Measurements from ENCODE around the gene GRHPR.
"Not testable (repeated sequence)": the region's sequence is repeated elsewhere in the genome, so short reads cannot be mapped to it uniquely, and the experiment has no call there.

The GRHPR gene

GRCh38 chr9:37424204-37424685 is 1.7 kb downstream of the GRHPR start:
- DNase-seq: no peak

DNA sequence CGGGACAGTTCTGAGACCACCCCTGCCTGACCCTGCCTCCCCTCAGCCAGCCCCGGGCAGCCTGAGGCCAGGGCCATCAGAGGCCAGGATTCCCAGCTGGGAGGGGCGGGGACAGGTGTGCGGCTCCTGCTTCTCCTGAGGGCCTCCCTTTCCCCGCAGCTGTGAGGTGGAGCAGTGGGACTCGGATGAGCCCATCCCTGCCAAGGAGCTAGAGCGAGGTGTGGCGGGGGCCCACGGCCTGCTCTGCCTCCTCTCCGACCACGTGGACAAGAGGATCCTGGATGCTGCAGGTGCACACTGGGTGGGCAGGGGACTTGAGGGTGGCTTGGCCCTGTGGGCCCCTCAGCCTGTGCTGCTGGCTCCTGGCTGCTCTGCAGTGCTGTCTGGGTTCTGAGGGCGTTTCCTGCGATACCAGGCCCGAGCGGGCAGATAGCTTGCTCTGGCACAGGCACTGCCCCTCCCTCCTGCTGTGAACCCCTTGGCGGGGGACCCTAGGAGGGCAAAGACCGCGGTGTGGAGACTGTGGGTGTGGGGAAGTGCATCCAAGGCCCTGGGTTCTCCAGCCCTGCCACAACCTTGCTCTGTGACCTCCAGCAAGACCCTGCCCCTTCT is 2.3 kb downstream of the GRHPR start:
- DNase-seq: no peak

DNA sequence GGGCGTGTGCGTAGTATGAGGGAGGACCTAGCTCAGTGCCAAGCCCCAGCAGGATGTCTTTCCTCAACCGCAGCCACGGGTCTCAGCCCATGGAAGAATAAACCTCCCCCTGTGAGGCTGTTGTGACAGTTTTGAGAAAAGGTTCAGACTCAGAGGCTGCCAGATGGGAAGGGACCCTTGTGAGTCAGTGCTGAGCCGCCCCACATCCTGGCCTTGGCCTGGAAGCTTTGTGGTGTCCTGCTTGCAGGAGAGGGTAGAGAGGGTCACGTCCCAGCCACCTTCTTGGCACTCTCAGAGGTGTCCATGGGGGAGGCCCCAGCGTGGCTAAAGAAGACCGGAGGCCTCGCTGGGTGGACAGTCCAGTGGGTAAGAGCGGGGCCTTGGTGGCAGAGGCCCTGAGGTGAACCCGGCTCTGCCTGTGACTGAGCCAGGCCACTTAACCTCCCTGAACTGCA is 2.8 kb downstream of the GRHPR start:
- no peak for DNase-seq

GRCh38 chr9:37426431-37426830 is 3.9 kb downstream of the GRHPR start:
- not testable (repeated sequence) for DNase-seq

DNA sequence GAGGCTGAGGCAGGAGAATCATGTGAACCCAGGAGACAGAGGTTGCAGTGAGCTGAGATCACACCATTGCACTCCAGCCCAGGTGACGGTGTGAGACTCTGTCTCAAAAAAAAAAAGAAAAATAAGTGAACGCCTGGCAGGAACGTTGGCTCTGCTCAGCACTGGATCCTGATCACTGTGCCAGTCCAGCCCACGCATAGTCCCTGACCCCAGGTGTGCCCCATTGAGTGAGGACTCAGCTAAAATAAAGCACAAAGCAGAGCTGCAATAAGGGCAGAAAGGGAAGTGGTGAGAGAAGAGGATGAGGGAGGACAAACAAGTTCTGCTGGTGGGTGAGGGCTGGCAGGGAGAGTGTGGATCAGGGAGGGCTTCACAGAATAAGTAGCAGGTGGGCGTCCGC is 4.3 kb downstream of the GRHPR start:
- no peak for DNase-seq

DNA sequence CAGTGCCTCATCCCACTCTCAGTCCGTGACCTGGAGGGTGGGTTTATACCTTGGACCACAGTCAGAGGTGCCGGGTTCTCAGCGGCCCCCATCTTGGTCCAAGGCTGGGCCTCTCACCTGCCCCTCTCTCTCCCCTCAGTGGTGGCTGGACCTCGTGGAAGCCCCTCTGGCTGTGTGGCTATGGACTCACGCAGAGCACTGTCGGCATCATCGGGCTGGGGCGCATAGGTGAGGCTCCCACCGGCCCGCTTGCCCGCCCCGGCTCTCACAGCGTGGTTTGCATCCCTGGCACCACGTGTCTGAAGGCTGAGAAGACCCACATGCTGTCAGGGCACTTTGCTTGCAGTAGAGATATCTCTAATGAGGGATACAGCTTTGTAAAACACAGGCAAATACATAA is 5.8 kb downstream of the GRHPR start:
- DNase-seq: no peak

GRCh38 chr9:37429441-37430285 is 7.2 kb downstream of the GRHPR start:
- DNase-seq: no peak

- DNase-seq: no peak
Measured at GRCh38 chr9:37430841-37431597, 8.5 kb downstream of the GRHPR start.

GRCh38 chr9:37432020-37432419 is 9.5 kb downstream of the GRHPR start:
- no peak for DNase-seq

- no peak for DNase-seq
Measured at GRCh38 chr9:37433867-37434371, 11.4 kb downstream of the GRHPR start.

- no peak for DNase-seq
Measured at GRCh38 chr9:37436540-37436939, 14.0 kb downstream of the GRHPR start.

DNA sequence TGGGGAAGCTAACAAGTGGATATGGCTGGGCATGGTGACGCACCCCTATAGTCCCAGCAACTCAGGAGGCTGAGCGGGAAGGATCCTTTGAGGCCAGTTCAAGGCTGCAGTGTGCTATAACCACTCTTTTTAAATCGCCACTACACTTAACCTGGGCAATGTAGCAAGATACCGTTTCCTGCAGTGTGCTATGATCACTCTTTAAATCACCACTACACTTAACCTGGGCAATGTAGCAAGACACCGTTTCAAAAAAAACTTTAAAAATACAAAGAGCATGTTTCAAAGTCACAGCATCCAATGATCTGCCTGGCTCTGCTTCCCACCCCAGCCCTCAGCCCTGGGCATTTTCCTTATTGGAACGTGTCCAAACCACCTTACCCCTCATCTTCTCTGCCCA is 14.5 kb downstream of the GRHPR start:
- no peak for DNase-seq

DNA sequence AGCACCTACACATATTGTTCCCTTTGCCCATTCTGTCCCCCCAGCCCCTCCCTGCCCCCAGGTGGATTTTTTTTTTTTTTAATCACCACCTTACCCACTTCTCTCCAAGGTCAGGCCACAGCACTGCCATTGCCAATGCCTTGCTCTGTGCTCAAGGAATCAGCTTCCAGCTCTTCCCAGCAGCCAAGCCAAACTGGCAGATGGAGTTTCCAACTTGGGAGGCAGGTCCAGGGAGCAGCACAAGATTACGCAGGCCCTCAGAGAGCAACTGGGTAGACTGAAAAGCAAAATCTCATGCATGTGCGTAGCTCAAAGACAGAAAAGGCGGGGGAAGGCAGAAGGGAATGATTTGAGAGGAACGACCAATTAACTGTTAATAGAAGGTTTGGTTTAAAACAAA is 15.1 kb downstream of the GRHPR start:
- no peak for DNase-seq

DNA sequence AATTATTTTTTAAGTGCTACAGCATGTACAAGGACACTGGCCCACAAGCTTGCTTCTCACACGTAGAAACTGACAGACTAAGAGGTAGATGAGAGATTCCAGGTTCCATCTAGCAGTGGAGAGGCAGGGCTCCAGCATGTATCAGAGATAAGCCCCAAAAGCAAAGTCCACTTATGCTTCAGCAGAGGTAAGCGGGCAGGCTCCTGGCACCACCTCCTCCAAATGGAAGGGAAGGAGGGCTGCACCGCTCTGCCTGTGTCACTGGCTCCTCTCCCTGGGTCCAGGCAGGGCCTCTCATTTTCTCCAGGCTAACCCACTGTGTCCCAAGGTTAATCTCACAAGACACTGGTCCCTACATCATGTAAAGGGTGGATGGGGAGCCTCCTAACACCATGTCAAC is 15.9 kb downstream of the GRHPR start:
- DNase-seq: no peak

GRCh38 chr9:37441776-37442370 is 19.4 kb downstream of the GRHPR start:
- no peak for DNase-seq

DNA sequence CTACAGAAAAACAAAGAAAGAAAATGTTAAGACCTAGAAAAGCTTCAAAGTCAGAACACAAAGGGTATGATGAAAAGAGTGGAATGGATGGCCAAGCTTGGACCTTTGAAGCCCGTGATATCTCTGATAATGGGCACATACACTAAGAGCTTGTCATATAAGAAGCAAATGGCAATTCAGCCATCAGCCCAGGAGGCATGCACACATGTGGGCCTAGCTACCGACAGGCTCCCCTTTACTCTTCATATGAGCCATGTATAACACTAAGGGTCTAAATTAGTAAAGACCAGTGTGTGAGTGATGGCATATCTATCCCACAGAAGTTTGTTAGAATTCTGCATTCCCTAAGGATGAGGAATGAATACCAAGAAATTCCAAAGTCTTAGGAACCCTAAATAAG is 20.1 kb downstream of the GRHPR start:
- DNase-seq: no peak

GRCh38 chr9:37443566-37443965 is 21.1 kb downstream of the GRHPR start:
- no peak for DNase-seq

DNA sequence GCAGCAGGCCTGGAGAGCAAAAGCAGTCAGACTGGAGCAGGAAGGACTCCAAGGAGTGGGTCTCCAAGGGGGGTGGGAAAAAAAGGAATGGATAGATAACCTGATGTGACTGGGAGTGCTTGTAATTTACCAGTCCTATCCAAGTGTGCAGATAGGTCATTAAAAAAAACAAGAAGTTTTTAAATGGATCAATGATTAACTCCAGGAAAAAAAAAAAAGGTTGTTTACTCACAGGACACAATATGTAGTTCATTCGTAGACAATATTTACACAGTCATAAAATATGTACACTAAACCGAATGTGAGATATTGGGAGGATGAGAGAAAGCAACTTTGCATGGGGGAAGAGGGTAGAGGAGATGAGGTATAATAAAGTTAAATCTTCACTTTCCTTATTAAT is 22.4 kb downstream of the GRHPR start:
- DNase-seq: no peak

GRCh38 chr9:37445832-37446231 is 23.3 kb downstream of the GRHPR start:
- DNase-seq: no peak

GRCh38 chr9:37446401-37446800 is 23.9 kb downstream of the GRHPR start:
- DNase-seq: no peak

GRCh38 chr9:37447111-37447510 is 24.6 kb downstream of the GRHPR start:
- DNase-seq: no peak

DNA sequence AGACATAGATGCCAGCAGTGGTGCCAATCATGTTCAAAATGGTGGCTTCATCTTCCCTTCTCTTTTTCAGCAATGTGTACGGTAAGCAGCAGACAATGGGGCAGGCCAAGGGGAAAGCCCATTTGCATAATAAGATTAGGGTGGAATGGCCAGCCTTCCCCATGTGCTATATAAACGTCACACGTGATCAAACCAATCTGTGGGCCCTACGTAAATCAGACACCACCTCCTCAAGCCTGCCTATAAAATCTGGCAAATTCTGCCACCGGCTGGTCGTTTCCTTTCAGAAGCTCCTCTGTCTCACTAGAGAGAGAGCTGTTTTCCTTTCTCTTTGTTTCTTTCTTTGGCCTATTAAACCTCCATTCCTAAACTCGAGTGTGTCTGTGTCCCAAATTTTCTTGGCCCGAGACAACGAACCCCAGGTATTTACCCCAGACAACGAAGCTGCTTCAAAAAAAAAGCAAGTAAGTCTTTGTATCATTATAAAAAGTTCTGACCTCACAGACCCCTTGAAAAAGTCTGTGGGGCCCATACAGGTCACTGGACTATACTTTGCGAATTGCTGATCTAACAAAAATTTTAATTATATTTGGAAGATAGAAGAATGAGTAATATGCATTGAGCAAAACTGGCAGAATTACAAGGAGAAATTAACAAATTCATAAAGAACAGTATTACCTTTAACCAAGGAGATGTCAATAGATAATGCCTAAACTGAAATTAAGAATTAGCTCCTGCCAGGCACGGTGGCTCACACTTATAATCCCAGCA is 27.6 kb downstream of the GRHPR start:
- no peak for DNase-seq
